NCI-H2107 (cell line): ENCODE data around the gene SLC41A3.

Experiments used
- DNase-seq: peaks from one replicate; lab custom pipeline; 2025; lab: John Stamatoyannopoulos, UW

The SLC41A3 gene

GRCh38 chr3:126119976-126120375 lies 36.1 kb upstream of the SLC41A3 start:
- DNase-seq, result no peak

GRCh38 chr3:126119008-126119675 lies 35.2 kb upstream of the SLC41A3 start:
- no peak for DNase-seq

- DNase-seq, result no peak
Observed at GRCh38 chr3:126118591-126118990, 34.7 kb upstream of the SLC41A3 start.

- DNase-seq, result no peak
Observed at GRCh38 chr3:126117786-126118185, 33.9 kb upstream of the SLC41A3 start.

GRCh38 chr3:126117212-126117611 lies 33.3 kb upstream of the SLC41A3 start:
- DNase-seq, result no peak

GRCh38 chr3:126116526-126116925 lies 32.6 kb upstream of the SLC41A3 start:
- no peak for DNase-seq

GRCh38 chr3:126114443-126115386 lies 30.8 kb upstream of the SLC41A3 start:
- DNase-seq, result no peak

GRCh38 chr3:126113733-126114442 lies 30.0 kb upstream of the SLC41A3 start:
- no peak for DNase-seq

- DNase-seq, result no peak
Observed at GRCh38 chr3:126113238-126113555, 29.3 kb upstream of the SLC41A3 start.

- no peak for DNase-seq
Observed at GRCh38 chr3:126112531-126113237, 28.8 kb upstream of the SLC41A3 start.

GRCh38 chr3:126111566-126112475 lies 27.9 kb upstream of the SLC41A3 start:
- no peak for DNase-seq

GRCh38 chr3:126111126-126111551 lies 27.2 kb upstream of the SLC41A3 start:
- no peak for DNase-seq

GRCh38 chr3:126110431-126111125 lies 26.7 kb upstream of the SLC41A3 start:
- DNase-seq, result no peak

- no peak for DNase-seq
Observed at GRCh38 chr3:126109880-126110235, 25.9 kb upstream of the SLC41A3 start.

GRCh38 chr3:126109146-126109879 lies 25.4 kb upstream of the SLC41A3 start:
- no peak for DNase-seq

- DNase-seq, result no peak
Observed at GRCh38 chr3:126108676-126109050, 24.7 kb upstream of the SLC41A3 start.

- no peak for DNase-seq
Observed at GRCh38 chr3:126107957-126108675, 24.2 kb upstream of the SLC41A3 start.

- DNase-seq, result no peak
Observed at GRCh38 chr3:126107203-126107939, 23.4 kb upstream of the SLC41A3 start.
